Activated T-helper 1 cell treated with anti-CD3 and anti-CD28 coated beads, Interleukin-12 subunit alpha, Interleukin-12 subunit beta, Interleukin-2, Interleukin-4 antibody, amounts not matched to agents 30 ng/mL and 10 ng/mL and 1 ng/mL, durations not matched to agents 14 hours and 24 hours and 36 hours (primary cell): ENCODE results near the gene MTOR. TPM values are rescaled to one million over a fixed set of nuclear protein-coding genes. Genes with fewer than 3 reads are reported as not detected.
"Not testable (repeated sequence)": the region's sequence is repeated elsewhere in the genome, so short reads cannot be mapped to it uniquely, and the experiment has no call there.

Source experiments
- DNase-seq: peaks from one replicate; pipeline ENCODE4 v3.0.0; 2021; ENCODE audit warnings: low spot score
- H3K27ac Mint-ChIP-seq: one replicate; pipeline ENCODE4 v1.8.0; 2021; ENCODE audit warnings: mild to moderate bottlenecking, mixed read lengths
- H3K27me3 Mint-ChIP-seq: one replicate; pipeline ENCODE4 v1.8.0; 2022; ENCODE audit warnings: mild to moderate bottlenecking, moderate library complexity, mixed read lengths; ENCODE audit not compliant: insufficient read depth
- H3K36me3 Mint-ChIP-seq: one replicate; pipeline ENCODE4 v1.8.0; 2021; ENCODE audit warnings: low read depth, mixed read lengths
- H3K4me1 Mint-ChIP-seq: one replicate; pipeline ENCODE4 v1.8.0; 2021; ENCODE audit warnings: low read depth, mixed read lengths
- H3K4me3 Mint-ChIP-seq: one replicate; pipeline ENCODE4 v1.8.0; 2021; ENCODE audit warnings: mild to moderate bottlenecking, moderate library complexity, mixed read lengths
- H3K9me3 Mint-ChIP-seq: one replicate; pipeline ENCODE4 v1.8.0; 2021; ENCODE audit warnings: mixed read lengths
- intact Hi-C: fragments of 100-400 bp; cut with micrococcal nuclease; formaldehyde crosslinking; loops from one replicate; pipeline ENCODE4 v1.15.1; 2024
- total RNA-seq: library from RNA; stranded (reverse); gene quantifications from 2 replicates; pipeline ENCODE4 v1.2.3, GENCODE V29; 2022

MTOR gene
- total RNA-seq, 1 donor from 2014 or later = 48.7 TPM

GRCh38 chr1:11272832-11273594, 10.7 kb upstream of the MTOR start, which contains the start of gene UBIAD1:
Gene UBIAD1, plus strand, starts transcription at chr1:11273198. Its CDS starts 334 bp downstream, at chr1:11273532.
- H3K4me3 Mint-ChIP-seq = peak within 1 kb of the TSS; percentile 98
- intact Hi-C loops = loop anchor here (1.0 to 10.0 kb wide), 6 partner anchors 11 to 632 kb away; partner anchors contain the start of genes MAD2L2, MTOR and TARDBP
- H3K9me3 Mint-ChIP-seq = no peaks in the 10 kb centered on the region
- H3K4me1 Mint-ChIP-seq = peaks cover 25% of the 10 kb centered on the region
- peaks cover 15% of the 10 kb centered on the region for H3K36me3 Mint-ChIP-seq
- H3K27me3 Mint-ChIP-seq = peaks cover 2% of the 10 kb centered on the region
- peak; percentile 75 for DNase-seq
- H3K27ac Mint-ChIP-seq = peak within 1 kb of the TSS; percentile 95

DNA sequence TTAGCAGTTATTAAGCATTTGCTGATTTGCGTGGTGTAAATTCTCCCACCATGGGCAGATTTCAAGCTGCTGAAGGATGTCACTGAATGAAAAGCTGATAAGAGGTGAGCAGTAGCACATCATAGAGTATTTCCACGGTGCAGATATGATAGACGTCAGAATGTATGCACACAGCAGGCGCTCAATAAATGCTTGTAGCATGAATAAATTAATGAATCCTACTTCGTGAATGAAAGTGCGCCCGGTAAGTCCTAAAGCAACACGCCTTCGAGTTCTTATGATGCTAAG, 10.1 kb upstream of the MTOR start:
- Mint-ChIP-seq H3K36me3 (peaks cover 15% of the 10 kb centered on the region), H3K4me3 (peak overlapping the region; percentile 70), H3K27me3 (peaks cover 2% of the 10 kb centered on the region), H3K4me1 (peaks cover 25% of the 10 kb centered on the region), H3K9me3 (no peaks in the 10 kb centered on the region), H3K27ac (peak overlapping the region; percentile 34)
- DNase-seq = no peak
- intact Hi-C loops = loop anchor here (2.0 to 10.0 kb wide), 2 partner anchors 530 to 632 kb away; no protein-coding TSS in a partner anchor

DNA sequence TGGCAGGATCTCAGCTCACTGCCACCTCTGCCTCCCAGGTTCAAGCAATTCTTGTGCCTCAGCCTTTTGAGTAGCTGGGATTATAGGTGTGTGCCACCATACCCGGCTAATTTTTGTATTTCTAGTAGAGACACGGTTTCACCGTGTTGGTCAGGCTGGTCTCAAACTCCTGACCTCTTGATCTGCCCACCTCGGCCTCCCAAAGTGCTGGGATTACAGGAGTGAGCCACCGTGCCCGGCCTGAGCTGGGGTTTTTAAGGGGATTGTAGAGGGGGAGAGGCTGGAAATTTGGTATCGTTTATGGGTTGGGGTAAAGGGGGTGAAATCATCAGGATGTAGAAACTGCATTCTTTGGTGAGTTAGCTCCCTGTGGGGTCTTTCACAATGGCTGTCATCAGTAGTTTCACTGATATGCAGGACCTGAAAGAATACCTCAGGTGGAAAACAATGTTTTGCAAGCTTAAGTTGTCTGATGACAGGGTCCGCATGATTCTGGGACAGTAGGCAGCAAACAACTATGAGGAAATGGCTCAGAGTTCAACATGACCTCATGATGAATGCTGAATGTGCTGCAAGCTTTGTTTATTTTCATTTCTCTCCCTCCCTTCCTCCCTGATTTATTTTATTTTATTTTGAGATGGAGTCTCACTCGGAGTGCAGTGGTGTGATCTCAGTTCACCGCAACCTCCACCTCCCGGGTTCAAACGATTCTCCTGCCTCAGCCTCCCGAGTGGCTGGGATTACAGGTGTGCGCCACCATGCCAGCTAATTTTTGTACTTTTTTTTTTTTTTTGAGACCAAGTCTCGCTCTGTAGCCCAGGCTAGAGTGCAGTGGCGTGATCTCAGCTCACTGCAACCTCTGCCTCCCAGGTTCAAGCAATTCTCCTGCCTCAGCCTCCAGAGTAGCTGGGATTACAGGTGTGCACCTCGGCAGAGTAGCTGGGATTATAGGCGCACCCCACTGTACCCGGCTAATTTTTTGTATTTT, 5.3 kb upstream of the MTOR start:
- intact Hi-C loops, DNase-seq, H3K27me3 Mint-ChIP-seq, H3K4me1 Mint-ChIP-seq, H3K36me3 Mint-ChIP-seq, H3K9me3 Mint-ChIP-seq, H3K27ac Mint-ChIP-seq, H3K4me3 Mint-ChIP-seq: not testable (repeated sequence)

DNA sequence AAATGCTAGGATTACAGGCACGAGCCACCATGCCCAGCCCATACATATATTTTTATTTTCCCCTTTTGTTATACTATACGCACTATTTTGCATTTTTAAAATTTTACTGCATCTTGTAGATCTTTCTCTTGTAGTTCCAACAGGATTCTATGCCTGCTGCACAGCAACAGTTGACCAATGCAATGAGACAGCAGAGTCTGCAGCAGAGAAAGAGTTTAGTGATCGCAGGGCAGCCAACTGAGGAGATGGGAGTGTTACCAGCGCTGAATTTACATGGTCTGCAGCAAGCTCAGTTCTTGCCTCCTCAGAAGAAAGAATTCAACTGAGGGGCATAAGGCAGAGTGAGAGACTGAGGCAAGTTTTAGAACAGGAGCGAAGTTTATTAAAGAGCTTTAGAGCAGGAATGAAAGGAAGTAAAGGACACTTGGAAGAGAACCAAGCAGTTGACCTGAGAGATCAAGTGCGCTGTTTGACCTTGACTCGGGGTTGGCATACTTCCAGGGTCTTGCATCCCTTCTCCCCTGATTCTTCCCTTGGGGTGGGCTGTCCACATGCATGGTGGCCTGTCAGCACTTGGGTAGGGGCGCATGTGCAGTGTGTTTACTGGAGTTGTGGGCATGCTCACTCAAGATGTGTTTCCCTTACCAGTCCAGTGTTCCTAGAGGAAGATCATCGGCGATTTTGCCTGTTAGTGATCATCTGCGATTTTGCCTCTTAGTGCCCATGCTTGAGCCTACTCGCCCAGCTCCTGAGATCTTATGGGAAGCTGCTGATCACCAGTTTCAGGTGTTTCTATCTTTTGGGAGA, 4.1 kb upstream of the MTOR start:
- Mint-ChIP-seq H3K27me3 (peaks cover 5% of the 10 kb centered on the region), H3K9me3 (no peaks in the 10 kb centered on the region), H3K27ac (no peak overlapping the region), H3K4me1 (peaks cover 9% of the 10 kb centered on the region), H3K4me3 (no peak overlapping the region), H3K36me3 (peaks cover 4% of the 10 kb centered on the region)
- intact Hi-C loops = no loop called here
- DNase-seq = no peak

DNA sequence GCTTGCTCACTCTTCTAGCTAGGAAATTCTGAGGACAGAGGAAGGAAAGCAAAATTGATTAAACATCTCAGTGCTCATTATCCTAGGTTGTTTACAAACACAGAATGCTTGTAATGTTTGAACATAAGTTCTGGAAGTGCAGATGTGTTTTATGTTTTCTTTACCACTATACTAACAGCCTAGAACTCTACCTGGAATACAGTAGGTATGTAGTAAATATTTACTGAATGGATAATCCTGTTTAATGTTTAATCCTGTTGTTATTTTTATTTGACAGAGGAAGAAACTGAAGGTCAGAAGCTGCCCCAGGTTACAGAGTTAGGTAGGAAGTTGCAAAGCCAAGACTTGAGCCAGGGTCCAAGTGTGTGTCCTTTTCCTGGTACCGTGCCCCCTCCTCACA, 6.1 kb downstream of the MTOR start:
- no peak overlapping the region for H3K27ac Mint-ChIP-seq
- no peaks in the 10 kb centered on the region for H3K27me3 Mint-ChIP-seq
- H3K4me1 Mint-ChIP-seq = peaks cover under 1% of the 10 kb centered on the region
- no peak for DNase-seq
- no peaks in the 10 kb centered on the region for H3K9me3 Mint-ChIP-seq
- no peak overlapping the region for H3K4me3 Mint-ChIP-seq
- intact Hi-C loops = no loop called here
- H3K36me3 Mint-ChIP-seq = peaks cover 39% of the 10 kb centered on the region

GRCh38 chr1:11253226-11253625, 9.1 kb downstream of the MTOR start:
- intact Hi-C loops = no loop called here
- H3K4me3 Mint-ChIP-seq = no peak overlapping the region
- H3K9me3 Mint-ChIP-seq = no peaks in the 10 kb centered on the region
- peaks cover 48% of the 10 kb centered on the region for H3K36me3 Mint-ChIP-seq
- DNase-seq = no peak
- H3K27me3 Mint-ChIP-seq = no peaks in the 10 kb centered on the region
- no peak overlapping the region for H3K27ac Mint-ChIP-seq
- no peaks in the 10 kb centered on the region for H3K4me1 Mint-ChIP-seq

DNA sequence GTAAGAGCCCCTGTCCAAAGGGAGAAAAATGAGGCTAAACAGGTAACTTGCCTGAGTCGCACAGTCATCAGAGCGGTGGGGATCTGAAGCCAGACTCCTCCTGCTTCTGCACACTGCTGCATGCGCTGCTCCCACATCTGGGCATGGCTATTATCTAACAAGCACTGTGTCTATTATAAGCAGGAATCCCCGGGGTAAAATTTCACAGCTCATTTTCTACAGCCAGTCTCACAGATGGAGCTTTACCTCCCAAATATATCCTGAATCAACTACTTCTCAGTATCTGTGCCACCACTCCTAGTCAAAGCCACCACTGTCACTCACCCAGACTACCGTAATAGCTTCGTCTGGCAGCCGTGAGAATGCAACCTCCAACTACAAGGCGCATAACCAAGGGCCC, 9.8 kb downstream of the MTOR start:
- no peak for DNase-seq
- Mint-ChIP-seq H3K36me3 (peaks cover 50% of the 10 kb centered on the region), H3K27me3 (no peaks in the 10 kb centered on the region), H3K9me3 (no peaks in the 10 kb centered on the region), H3K4me1 (no peaks in the 10 kb centered on the region), H3K27ac (no peak overlapping the region), H3K4me3 (no peak overlapping the region)
- intact Hi-C loops = no loop called here

DNA sequence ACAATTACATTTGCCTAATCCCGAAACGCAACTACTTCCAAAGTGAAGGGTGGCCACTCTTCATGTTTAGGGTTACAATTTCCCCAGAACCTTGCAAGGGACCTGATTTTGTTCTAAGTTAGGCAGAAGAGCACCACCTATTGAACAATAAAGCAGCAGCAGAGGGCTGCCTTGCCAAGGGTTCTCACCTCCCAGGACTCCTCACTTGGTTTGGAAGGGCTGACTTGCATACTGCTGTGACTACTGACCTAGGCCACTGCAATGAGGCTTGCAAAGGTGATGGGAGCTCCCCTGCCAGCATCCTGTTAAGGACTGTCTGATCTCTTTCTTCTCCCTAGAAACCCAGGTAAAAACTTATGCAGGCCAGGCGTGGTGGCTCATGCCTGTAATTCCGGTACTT, 14.2 kb downstream of the MTOR start:
- no peak for DNase-seq
- H3K27ac Mint-ChIP-seq = no peak overlapping the region
- peaks cover 28% of the 10 kb centered on the region for H3K36me3 Mint-ChIP-seq
- H3K9me3 Mint-ChIP-seq = no peaks in the 10 kb centered on the region
- no peaks in the 10 kb centered on the region for H3K4me1 Mint-ChIP-seq
- no peaks in the 10 kb centered on the region for H3K27me3 Mint-ChIP-seq
- no peak overlapping the region for H3K4me3 Mint-ChIP-seq
- intact Hi-C loops = no loop called here

DNA sequence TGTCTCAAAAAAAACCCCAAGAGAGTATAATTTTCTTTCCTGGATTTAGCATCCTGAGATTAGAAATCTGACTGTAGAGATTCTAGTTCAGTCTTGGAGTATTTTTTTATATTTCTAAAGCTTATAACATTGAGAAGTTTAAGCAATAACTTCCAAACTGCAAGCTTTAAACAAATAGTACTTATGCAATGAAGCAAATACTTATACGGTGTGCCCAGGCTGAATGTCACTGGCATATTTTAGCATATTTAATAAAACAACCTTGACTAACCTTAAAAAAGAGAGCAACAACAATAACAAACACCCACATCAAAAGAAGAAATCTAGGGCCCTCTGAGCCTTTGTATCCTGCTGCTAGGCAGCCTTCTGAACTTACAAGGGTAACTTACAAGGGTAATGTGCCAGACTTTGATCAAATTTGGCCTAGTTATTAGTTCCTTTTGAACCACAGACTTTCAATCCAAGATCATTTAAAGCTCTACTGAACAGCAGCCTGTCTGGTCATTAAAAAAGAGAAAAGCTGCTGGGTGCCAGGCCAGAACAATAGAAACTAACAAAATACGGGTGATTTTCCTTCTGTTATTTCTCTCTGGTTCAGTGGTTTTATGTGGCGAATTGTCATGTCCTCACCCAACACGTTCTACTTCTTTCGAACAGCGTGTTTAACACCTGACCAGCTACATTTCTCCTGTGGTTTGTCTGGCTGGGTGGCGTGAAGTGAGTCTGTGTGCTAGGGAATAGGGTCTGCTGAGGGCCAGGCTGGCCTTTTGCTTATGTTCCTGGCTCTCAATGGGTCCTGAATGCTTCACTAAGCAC, 16.2 kb downstream of the MTOR start:
- no peak overlapping the region for H3K27ac Mint-ChIP-seq
- intact Hi-C loops = no loop called here
- DNase-seq = no peak
- peaks cover 23% of the 10 kb centered on the region for H3K36me3 Mint-ChIP-seq
- H3K4me1 Mint-ChIP-seq = no peaks in the 10 kb centered on the region
- H3K9me3 Mint-ChIP-seq = no peaks in the 10 kb centered on the region
- no peaks in the 10 kb centered on the region for H3K27me3 Mint-ChIP-seq
- no peak overlapping the region for H3K4me3 Mint-ChIP-seq

- no peak for DNase-seq
- Mint-ChIP-seq H3K36me3 (peaks cover 18% of the 10 kb centered on the region), H3K4me3 (no peak overlapping the region), H3K27me3 (no peaks in the 10 kb centered on the region), H3K4me1 (no peaks in the 10 kb centered on the region), H3K9me3 (no peaks in the 10 kb centered on the region), H3K27ac (no peak overlapping the region)
- intact Hi-C loops = no loop called here
These were observed 17.1 kb downstream of the MTOR start for GRCh38 chr1:11245248-11245647.

DNA sequence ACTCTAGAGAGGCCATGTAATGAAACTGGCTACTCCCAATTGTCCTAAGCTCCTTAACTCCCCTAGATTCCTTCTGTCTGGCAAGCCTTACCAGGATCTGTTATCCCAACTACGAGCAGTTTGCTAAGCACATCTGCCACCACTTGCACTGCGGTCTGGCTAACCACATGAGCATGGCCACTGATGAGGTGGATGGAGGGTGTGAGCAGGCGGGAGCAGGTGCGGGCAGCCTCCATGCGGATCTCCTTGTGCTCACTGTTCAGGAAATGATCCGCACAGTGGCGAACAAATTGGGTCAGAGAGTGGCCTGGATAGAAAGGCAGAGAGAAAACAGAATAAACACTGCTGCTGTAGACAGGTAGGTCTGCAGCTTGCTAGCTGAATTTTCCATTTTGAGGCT, 24.0 kb downstream of the MTOR start:
- H3K36me3 Mint-ChIP-seq = peaks cover 37% of the 10 kb centered on the region
- DNase-seq = no peak
- H3K27ac Mint-ChIP-seq = no peak overlapping the region
- H3K4me3 Mint-ChIP-seq = no peak overlapping the region
- intact Hi-C loops = no loop called here
- no peaks in the 10 kb centered on the region for H3K9me3 Mint-ChIP-seq
- no peaks in the 10 kb centered on the region for H3K27me3 Mint-ChIP-seq
- peaks cover 9% of the 10 kb centered on the region for H3K4me1 Mint-ChIP-seq

GRCh38 chr1:11237356-11237755, 25.0 kb downstream of the MTOR start:
- intact Hi-C loops = no loop called here
- no peak for DNase-seq
- Mint-ChIP-seq H3K4me1 (peaks cover 9% of the 10 kb centered on the region), H3K36me3 (peaks cover 43% of the 10 kb centered on the region), H3K9me3 (no peaks in the 10 kb centered on the region), H3K27me3 (no peaks in the 10 kb centered on the region), H3K27ac (no peak overlapping the region), H3K4me3 (no peak overlapping the region)
